Measurements from ENCODE around the gene CHD6. TPM values are rescaled to one million over a fixed set of nuclear protein-coding genes. Genes with fewer than 3 reads are reported as not detected.
A peak's percentile ranks its signal among the peaks of the same experiment; 100 is the strongest.

CHD6 gene
- total and polyA plus RNA-seq, 2 of the 13 experiments (the other 11 are each of a cell fraction or from before 2014, with no cell fraction given), result 14.4 to 52.0 TPM

- TF ChIP-seq SP5 (CRISPR knock-in tag; IDR thresholded peaks at IDR 0.05; ENCODE audit: borderline replicate concordance, low read depth) (peak; percentile 28; the same call in 1 of the 2 replicates), ETV5 (CRISPR knock-in tag; IDR thresholded peaks at IDR 0.05; ENCODE audit: borderline replicate concordance) (0 out of 2 replicates have a peak, but pooled peaks have one; percentile 22), ZNF10 (CRISPR knock-in tag; IDR thresholded peaks at IDR 0.05; ENCODE audit: borderline replicate concordance, low read depth) (no peak), ZBTB46 (CRISPR knock-in tag; IDR thresholded peaks at IDR 0.05; ENCODE audit: borderline replicate concordance) (no peak), ZNF629 (CRISPR knock-in tag; conservative IDR thresholded peaks at IDR 0.05) (no peak), SAP130 (CRISPR knock-in tag; IDR thresholded peaks at IDR 0.05; ENCODE audit: low read depth) (peak; percentile 42), HDAC1 (CRISPR knock-in tag; IDR thresholded peaks at IDR 0.05) (peak; percentile 36), ZNF280D (CRISPR knock-in tag; IDR thresholded peaks at IDR 0.05) (no peak), ZSCAN21 (CRISPR knock-in tag; IDR thresholded peaks at IDR 0.05; ENCODE audit: borderline replicate concordance) (0 out of 2 replicates have a peak, but pooled peaks have one; percentile 25), ZFP90 (CRISPR knock-in tag; IDR thresholded peaks at IDR 0.05; ENCODE audit: borderline replicate concordance) (peak; percentile 25; the same call in 1 of the 2 replicates), GATA4 (IDR thresholded peaks at IDR 0.05; ENCODE audit: borderline replicate concordance, low read depth) (no peak), SOX13 (IDR thresholded peaks at IDR 0.05) (peak; percentile 48; the same call in 1 of the 2 replicates), SOX13 (CRISPR knock-in tag; conservative IDR thresholded peaks at IDR 0.05 in 1 of 2, IDR thresholded peaks at IDR 0.05 in 1 of 2) (no peak), ZBTB37 (CRISPR knock-in tag; IDR thresholded peaks at IDR 0.05) (no peak), HDAC2 (CRISPR knock-in tag; IDR thresholded peaks at IDR 0.05) (peak; percentile 42), ZNF292 (CRISPR knock-in tag; IDR thresholded peaks at IDR 0.05; ENCODE audit: borderline replicate concordance, low read depth) (peak; percentile 66; the same call in 1 of the 2 replicates), NFE2L1 (CRISPR knock-in tag; IDR thresholded peaks at IDR 0.05; ENCODE audit: borderline replicate concordance) (no peak), ZNF614 (CRISPR knock-in tag; IDR thresholded peaks at IDR 0.05; ENCODE audit: borderline replicate concordance) (0 out of 2 replicates have a peak, but pooled peaks have one; percentile 44), ZNF530 (CRISPR knock-in tag; IDR thresholded peaks at IDR 0.05; ENCODE audit: low read depth) (no peak), HMGXB4 (CRISPR knock-in tag; IDR thresholded peaks at IDR 0.05; ENCODE audit: borderline replicate concordance in 1 of 2, low read depth in 1 of 2) (no peak; a peak in 1 of 4 replicates)
Measured at GRCh38 chr20:41617059-41617901, 897 bp downstream of the CHD6 start (continued).

Measured in HepG2 (cell line).